ENCODE results near the gene MYO9A. TPM values are rescaled to one million over a fixed set of nuclear protein-coding genes. Genes with fewer than 3 reads are reported as not detected.
A peak's percentile ranks its signal among the peaks of the same experiment; 100 is the strongest.

Gene MYO9A
- total RNA-seq, 1 donor from 2014 or later, result 111 TPM

DNA sequence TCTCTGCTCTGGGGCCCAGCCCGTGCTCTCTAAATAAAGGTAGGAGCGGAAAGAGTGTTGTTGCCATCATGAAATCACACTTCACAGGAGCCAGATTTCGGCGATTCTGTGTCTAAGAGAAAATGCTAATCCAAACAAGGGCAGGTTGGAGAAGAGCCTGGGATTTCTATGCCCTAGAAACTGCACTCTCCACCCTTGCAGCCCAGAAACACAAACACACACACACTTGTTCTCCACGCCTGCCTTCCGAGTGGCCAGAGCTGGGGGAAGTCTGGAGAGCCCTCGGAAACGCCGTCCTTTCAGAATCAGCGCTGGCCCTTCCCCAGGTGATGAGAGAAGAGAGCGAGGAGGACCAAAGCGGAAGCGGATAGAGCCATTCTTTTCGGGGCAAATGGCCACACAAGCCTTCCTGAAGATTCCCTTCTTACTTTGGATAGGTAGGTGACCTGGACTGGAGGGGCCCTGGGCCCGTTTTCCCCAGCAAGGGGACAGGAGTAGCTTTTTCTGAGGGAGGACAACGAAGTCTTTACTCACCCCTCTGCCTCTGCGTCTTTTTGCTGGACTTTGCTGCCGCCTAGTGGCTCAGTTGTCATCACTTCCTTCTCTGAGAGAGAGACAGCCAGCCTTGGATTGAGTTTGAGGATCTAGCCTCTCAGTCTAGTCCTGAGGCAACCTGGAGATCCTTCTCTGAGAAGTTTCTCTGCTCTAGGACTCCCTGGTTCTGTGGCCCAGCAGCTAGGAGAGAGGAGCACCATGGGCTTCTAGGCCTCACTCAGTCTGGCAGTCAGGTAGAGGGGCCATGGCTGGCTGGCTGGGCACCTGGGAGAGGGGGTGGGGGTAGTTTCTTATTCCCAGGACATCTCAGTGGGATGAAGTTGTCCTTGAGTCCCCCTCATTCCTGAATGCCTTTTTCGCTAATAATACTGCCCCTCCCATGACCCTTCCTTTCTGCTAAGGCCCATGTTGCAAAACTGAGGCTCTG, 38.0 kb upstream of the MYO9A start:
- Mint-ChIP-seq H3K36me3 (ENCODE audit: unreplicated experiment) (peaks cover 4% of the 10 kb centered on the region), H3K27ac (ENCODE audit: unreplicated experiment) (no peak overlapping the region), H3K4me1 (ENCODE audit: low read depth, unreplicated experiment) (peaks cover 12% of the 10 kb centered on the region), H3K4me3 (ENCODE audit: unreplicated experiment) (no peak overlapping the region), H3K27me3 (ENCODE audit: unreplicated experiment) (peaks cover 4% of the 10 kb centered on the region), H3K9me3 (ENCODE audit: unreplicated experiment) (peaks cover 1% of the 10 kb centered on the region)
- peak; percentile 88 for DNase-seq
- TF ChIP-seq, protein P1, sequence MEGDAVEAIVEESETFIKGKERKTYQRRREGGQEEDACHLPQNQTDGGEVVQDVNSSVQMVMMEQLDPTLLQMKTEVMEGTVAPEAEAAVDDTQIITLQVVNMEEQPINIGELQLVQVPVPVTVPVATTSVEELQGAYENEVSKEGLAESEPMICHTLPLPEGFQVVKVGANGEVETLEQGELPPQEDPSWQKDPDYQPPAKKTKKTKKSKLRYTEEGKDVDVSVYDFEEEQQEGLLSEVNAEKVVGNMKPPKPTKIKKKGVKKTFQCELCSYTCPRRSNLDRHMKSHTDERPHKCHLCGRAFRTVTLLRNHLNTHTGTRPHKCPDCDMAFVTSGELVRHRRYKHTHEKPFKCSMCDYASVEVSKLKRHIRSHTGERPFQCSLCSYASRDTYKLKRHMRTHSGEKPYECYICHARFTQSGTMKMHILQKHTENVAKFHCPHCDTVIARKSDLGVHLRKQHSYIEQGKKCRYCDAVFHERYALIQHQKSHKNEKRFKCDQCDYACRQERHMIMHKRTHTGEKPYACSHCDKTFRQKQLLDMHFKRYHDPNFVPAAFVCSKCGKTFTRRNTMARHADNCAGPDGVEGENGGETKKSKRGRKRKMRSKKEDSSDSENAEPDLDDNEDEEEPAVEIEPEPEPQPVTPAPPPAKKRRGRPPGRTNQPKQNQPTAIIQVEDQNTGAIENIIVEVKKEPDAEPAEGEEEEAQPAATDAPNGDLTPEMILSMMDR (IDR thresholded peaks at IDR 0.05; ENCODE audit: partially characterized antibody, unreplicated experiment), result peak; percentile 85

DNA sequence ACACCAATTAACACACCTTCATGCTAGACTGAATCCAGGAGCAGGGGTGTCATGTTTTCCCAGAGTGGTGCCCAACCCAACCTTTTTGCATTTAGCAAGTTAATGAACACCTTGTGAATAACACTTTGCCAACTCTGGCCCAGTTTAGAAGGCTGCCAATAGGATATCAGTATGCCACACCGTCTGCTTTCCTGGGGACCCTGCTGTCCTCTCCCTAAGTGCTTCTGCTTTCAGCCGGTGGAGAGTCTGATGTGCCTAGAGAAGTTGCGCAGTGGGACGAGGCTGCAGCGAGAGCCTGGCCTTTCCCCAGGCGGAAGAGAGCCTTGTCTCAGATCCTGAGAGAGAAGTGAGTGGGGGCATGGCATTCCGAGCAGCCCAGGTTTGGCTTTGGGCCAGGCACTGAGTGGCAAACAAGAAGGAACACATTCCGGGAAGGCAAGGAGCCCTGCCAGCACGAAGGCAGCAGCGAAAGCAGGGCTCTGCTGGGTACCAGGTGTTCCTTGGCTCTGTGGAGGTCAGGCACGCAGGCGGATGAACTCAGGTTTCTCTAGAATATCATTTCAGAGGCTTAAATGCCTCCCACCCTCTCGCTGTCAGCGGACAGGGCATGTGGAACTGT, 37.2 kb upstream of the MYO9A start:
- no peak for DNase-seq
- no peak overlapping the region for H3K4me3 Mint-ChIP-seq (ENCODE audit: unreplicated experiment)
- TF ChIP-seq, protein P1 (IDR thresholded peaks at IDR 0.05; ENCODE audit: partially characterized antibody, unreplicated experiment), result no peak

DNA sequence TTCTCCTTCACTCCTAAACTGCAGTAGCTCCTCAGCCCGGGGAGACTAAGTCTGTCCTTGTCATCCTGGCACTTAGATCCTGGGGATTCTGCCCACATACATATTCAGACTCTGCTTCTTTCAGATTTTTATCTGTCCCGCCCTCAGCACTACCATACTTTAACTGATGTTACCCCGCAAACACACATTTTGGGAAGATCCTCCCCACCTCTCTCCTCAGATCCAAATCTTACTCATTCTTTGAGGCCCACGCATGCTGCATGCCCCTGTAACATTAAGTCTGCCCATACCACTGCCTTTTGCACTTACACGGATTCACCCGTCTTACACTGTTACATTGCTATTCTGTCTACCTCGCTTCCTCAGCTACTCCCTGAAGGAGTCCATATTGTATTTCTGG, 36.4 kb upstream of the MYO9A start:
- Mint-ChIP-seq H3K36me3 (ENCODE audit: unreplicated experiment) (peaks cover 4% of the 10 kb centered on the region), H3K4me1 (ENCODE audit: low read depth, unreplicated experiment) (peaks cover 12% of the 10 kb centered on the region), H3K27ac (ENCODE audit: unreplicated experiment) (no peak overlapping the region), H3K9me3 (ENCODE audit: unreplicated experiment) (no peaks in the 10 kb centered on the region), H3K27me3 (ENCODE audit: unreplicated experiment) (peaks cover 4% of the 10 kb centered on the region), H3K4me3 (ENCODE audit: unreplicated experiment) (peak overlapping the region; percentile 2)
- TF ChIP-seq, protein P1 (IDR thresholded peaks at IDR 0.05; ENCODE audit: partially characterized antibody, unreplicated experiment), result no peak
- DNase-seq, result no peak

More for the DNA sequence above, 37.2 kb upstream of the MYO9A start:
- Mint-ChIP-seq H3K27ac (ENCODE audit: unreplicated experiment) (no peak overlapping the region), H3K27me3 (ENCODE audit: unreplicated experiment) (peaks cover 4% of the 10 kb centered on the region), H3K9me3 (ENCODE audit: unreplicated experiment) (no peaks in the 10 kb centered on the region), H3K4me1 (ENCODE audit: low read depth, unreplicated experiment) (peaks cover 12% of the 10 kb centered on the region), H3K36me3 (ENCODE audit: unreplicated experiment) (peaks cover 4% of the 10 kb centered on the region)

- H3K27me3 Mint-ChIP-seq (ENCODE audit: unreplicated experiment), result peaks cover 4% of the 10 kb centered on the region
- no peaks in the 10 kb centered on the region for H3K9me3 Mint-ChIP-seq (ENCODE audit: unreplicated experiment)
- H3K4me1 Mint-ChIP-seq (ENCODE audit: low read depth, unreplicated experiment), result peaks cover 12% of the 10 kb centered on the region
- TF ChIP-seq, protein P1 (IDR thresholded peaks at IDR 0.05; ENCODE audit: partially characterized antibody, unreplicated experiment), result no peak
- no peak for DNase-seq
- H3K27ac Mint-ChIP-seq (ENCODE audit: unreplicated experiment), result no peak overlapping the region
- H3K4me3 Mint-ChIP-seq (ENCODE audit: unreplicated experiment), result no peak overlapping the region
- H3K36me3 Mint-ChIP-seq (ENCODE audit: unreplicated experiment), result no peaks in the 10 kb centered on the region
Measured at GRCh38 chr15:72153269-72154000, 35.5 kb upstream of the MYO9A start.
